HL-60 (cell line): Measurements from ENCODE around the gene ITIH1.

Experiments
- GABPA ChIP-seq: IDR thresholded peaks from 2 replicates; pipeline ENCODE4 v1.6.1; 2012; ENCODE audit warnings: low read depth
- POLR2AphosphoS5 ChIP-seq: IDR thresholded peaks from 2 replicates; pipeline ENCODE4 v1.6.1; 2012; ENCODE audit warnings: low read depth
- TF ChIP-seq, protein P1 (sequence below): IDR thresholded peaks from one replicate; pipeline ENCODE4 v1.5.1; 2011; ENCODE audit warnings: low read length, control low read depth, inconsistent platforms; ENCODE audit not compliant: insufficient read depth

DNA sequence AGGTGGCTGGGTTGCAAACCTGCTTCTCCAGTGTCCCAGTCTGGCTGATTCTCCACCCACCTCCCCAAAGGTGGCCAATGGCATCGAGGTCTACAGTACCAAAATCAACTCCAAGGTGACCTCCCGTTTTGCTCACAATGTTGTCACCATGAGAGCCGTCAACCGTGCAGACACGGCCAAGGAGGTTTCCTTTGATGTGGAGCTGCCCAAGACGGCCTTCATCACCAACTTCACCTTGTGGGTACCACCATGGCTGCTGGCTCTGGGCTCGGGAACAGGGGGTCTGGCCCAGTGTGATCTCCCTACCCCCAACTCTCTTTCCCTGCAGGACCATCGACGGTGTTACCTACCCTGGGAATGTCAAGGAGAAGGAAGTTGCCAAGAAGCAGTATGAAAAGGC, 19.0 kb downstream of the ITIH1 start:
- TF ChIP-seq, protein P1, sequence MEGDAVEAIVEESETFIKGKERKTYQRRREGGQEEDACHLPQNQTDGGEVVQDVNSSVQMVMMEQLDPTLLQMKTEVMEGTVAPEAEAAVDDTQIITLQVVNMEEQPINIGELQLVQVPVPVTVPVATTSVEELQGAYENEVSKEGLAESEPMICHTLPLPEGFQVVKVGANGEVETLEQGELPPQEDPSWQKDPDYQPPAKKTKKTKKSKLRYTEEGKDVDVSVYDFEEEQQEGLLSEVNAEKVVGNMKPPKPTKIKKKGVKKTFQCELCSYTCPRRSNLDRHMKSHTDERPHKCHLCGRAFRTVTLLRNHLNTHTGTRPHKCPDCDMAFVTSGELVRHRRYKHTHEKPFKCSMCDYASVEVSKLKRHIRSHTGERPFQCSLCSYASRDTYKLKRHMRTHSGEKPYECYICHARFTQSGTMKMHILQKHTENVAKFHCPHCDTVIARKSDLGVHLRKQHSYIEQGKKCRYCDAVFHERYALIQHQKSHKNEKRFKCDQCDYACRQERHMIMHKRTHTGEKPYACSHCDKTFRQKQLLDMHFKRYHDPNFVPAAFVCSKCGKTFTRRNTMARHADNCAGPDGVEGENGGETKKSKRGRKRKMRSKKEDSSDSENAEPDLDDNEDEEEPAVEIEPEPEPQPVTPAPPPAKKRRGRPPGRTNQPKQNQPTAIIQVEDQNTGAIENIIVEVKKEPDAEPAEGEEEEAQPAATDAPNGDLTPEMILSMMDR = no peak
- TF ChIP-seq POLR2AphosphoS5 (no peak), GABPA (no peak)
